IMR-90 (cell line): ENCODE results near the gene MTFR2. TPM values are rescaled to one million over a fixed set of nuclear protein-coding genes. Genes with fewer than 3 reads are reported as not detected.

Source experiments
- ATAC-seq: fragments of 200-7000 bp; cut with Tn5 transposase; 2 replicates; pipeline ENCODE4 v1.9.1; 2020; ENCODE audit warnings: low read depth, mild to moderate bottlenecking, moderate library complexity
- BruUV-seq: library from RNA; stranded (reverse); fragments of 400-500 nt; replicated peaks from 2 replicates; lab custom pipeline; 2021; lab: Mats Ljungman, UMichigan
- CTCF ChIA-PET: fragments of 300-600 bp; formaldehyde crosslinking; extraction: SDS; loops from one replicate; lab custom pipeline; 2021; ENCODE audit warnings: antibody characterized with exemption; lab: Yijun Ruan, JAX
- POLR2A ChIA-PET: fragments of 300-600 bp; sonication (Branson Sonifier 250); formaldehyde crosslinking; loops from one replicate; lab custom pipeline; 2022; ENCODE audit warnings: antibody characterized with exemption; ENCODE audit not compliant: unreplicated experiment; lab: Charles Lee
- DNase-seq: peaks from one replicate; pipeline ENCODE4 v3.0.0; 2013
- H2AFZ ChIP-seq: replicated peaks from 2 replicates; pipeline ENCODE3; 2013; ENCODE audit warnings: low read length, mild to moderate bottlenecking; ENCODE audit not compliant: poor library complexity
- H2AK5ac ChIP-seq: 2 replicates; pipeline ENCODE4 v1.6.1; 2013; ENCODE audit warnings: low read depth, low read length, inconsistent platforms
- H2AK9ac ChIP-seq: replicated peaks from 2 replicates; pipeline ENCODE3; 2013; ENCODE audit warnings: mild to moderate bottlenecking, low read depth, low read length, moderate library complexity; ENCODE audit not compliant: poor library complexity
- H2BK120ac ChIP-seq: 2 replicates; pipeline ENCODE4 v1.6.1; 2013; ENCODE audit warnings: low read depth, low read length, inconsistent platforms
- H2BK15ac ChIP-seq: 3 replicates; pipeline ENCODE4 v1.6.1; 2013; ENCODE audit warnings: low read depth, low read length, inconsistent platforms
- H2BK20ac ChIP-seq: 2 replicates; pipeline ENCODE4 v1.6.1; 2013; ENCODE audit warnings: low read depth, mild to moderate bottlenecking, inconsistent platforms, low read length, moderate library complexity
- H2BK5ac ChIP-seq: 2 replicates; pipeline ENCODE4 v1.6.1; 2013; ENCODE audit warnings: mild to moderate bottlenecking, low read depth, low read length, inconsistent platforms; ENCODE audit not compliant: poor library complexity, severe bottlenecking
- H3K14ac ChIP-seq: replicated peaks from 2 replicates; pipeline ENCODE4 v1.6.1; 2013; ENCODE audit warnings: low read depth, low read length, inconsistent platforms
- H3K18ac ChIP-seq: 2 replicates; pipeline ENCODE4 v1.6.1; 2013; ENCODE audit warnings: low read depth, low read length, control low read depth
- H3K23ac ChIP-seq: 2 replicates; pipeline ENCODE4 v1.6.1; 2013; ENCODE audit warnings: low read depth, low read length, inconsistent platforms
- H3K27ac ChIP-seq: 2 replicates; pipeline ENCODE4 v1.5.1; 2013; ENCODE audit warnings: mild to moderate bottlenecking, control low read depth, low read length; ENCODE audit not compliant: insufficient read depth
- H3K27me3 ChIP-seq: 2 replicates; pipeline ENCODE4 v1.6.1; 2013; ENCODE audit warnings: low read length; ENCODE audit not compliant: control insufficient read depth, insufficient read depth
- H3K36me3 ChIP-seq: 2 replicates; pipeline ENCODE4 v1.6.1; 2013; ENCODE audit warnings: low read length, mixed read lengths; ENCODE audit not compliant: control insufficient read depth, insufficient read depth
- H3K4ac ChIP-seq: 2 replicates; pipeline ENCODE4 v1.6.1; 2013; ENCODE audit warnings: low read depth, low read length, inconsistent platforms
- H3K4me1 ChIP-seq: 2 replicates; pipeline ENCODE4 v1.6.1; 2013; ENCODE audit warnings: low read length, mixed read lengths; ENCODE audit not compliant: control insufficient read depth, insufficient read depth
- H3K4me2 ChIP-seq: 2 replicates; pipeline ENCODE4 v1.6.1; 2013; ENCODE audit warnings: low read depth, mild to moderate bottlenecking, control low read depth, low read length, moderate library complexity
- H3K4me3 ChIP-seq: 2 replicates; pipeline ENCODE4 v1.5.1; 2013; ENCODE audit warnings: low read depth, mild to moderate bottlenecking, control low read depth, low read length, moderate library complexity; ENCODE audit not compliant: insufficient read depth
- H3K56ac ChIP-seq: 2 replicates; pipeline ENCODE4 v1.6.1; 2013; ENCODE audit warnings: low read length, inconsistent platforms; ENCODE audit not compliant: insufficient read depth; ENCODE audit errors: extremely low read depth
- H3K79me1 ChIP-seq, 2 experiments: 2 replicates each; pipeline ENCODE4 v1.6.1; 2013; ENCODE audit warnings: low read length in 2 of 2, inconsistent platforms in 1 of 2, low read depth in 1 of 2
- H3K9ac ChIP-seq: 2 replicates; pipeline ENCODE4 v1.6.1; 2013; ENCODE audit warnings: low read depth, low read length, control low read depth
- H3K9me1 ChIP-seq: 2 replicates; pipeline ENCODE4 v1.6.1; 2013; ENCODE audit warnings: low read length, inconsistent platforms; ENCODE audit not compliant: insufficient read depth
- H3K9me3 ChIP-seq: 2 replicates; pipeline ENCODE4 v1.6.1; 2013; ENCODE audit warnings: low read length; ENCODE audit not compliant: control insufficient read depth, insufficient read depth
- H4K20me1 ChIP-seq: 2 replicates; pipeline ENCODE4 v1.6.1; 2013; ENCODE audit warnings: low read length, inconsistent platforms; ENCODE audit not compliant: insufficient read depth
- H4K5ac ChIP-seq: 2 replicates; pipeline ENCODE4 v1.6.1; 2013; ENCODE audit warnings: mild to moderate bottlenecking, low read depth, low read length, control low read depth
- H4K8ac ChIP-seq, 2 experiments: 2 replicates each; pipeline ENCODE4 v1.6.1; 2013; ENCODE audit warnings: low read depth in 2 of 2, low read length in 2 of 2, control low read depth in 1 of 2, inconsistent platforms in 1 of 2
- H4K91ac ChIP-seq: 2 replicates; pipeline ENCODE4 v1.6.1; 2013; ENCODE audit warnings: low read depth, low read length, inconsistent platforms; ENCODE audit not compliant: insufficient read depth
- BHLHE40 ChIP-seq: fragments of 150-350 bp; IDR thresholded peaks from 2 replicates; pipeline ENCODE4 v1.6.1; 2016; ENCODE audit warnings: mild to moderate bottlenecking, low read depth, low read length
- CEBPB ChIP-seq: IDR thresholded peaks from 2 replicates; pipeline ENCODE4 v1.6.1; 2012; ENCODE audit warnings: low read depth, low read length, improper control_type of control experiment
- CTCF ChIP-seq: conservative IDR thresholded peaks from 2 replicates; pipeline ENCODE4 v1.5.1; 2012; ENCODE audit warnings: mild to moderate bottlenecking, low read depth, low read length, improper control_type of control experiment
- ELK1 ChIP-seq: fragments of 150-350 bp; IDR thresholded peaks from 2 replicates; pipeline ENCODE4 v1.6.1; 2016; ENCODE audit warnings: low read depth, mild to moderate bottlenecking, low read length, moderate library complexity, borderline replicate concordance
- FOS ChIP-seq: fragments of 150-350 bp; IDR thresholded peaks from 2 replicates; pipeline ENCODE4 v1.6.1; 2016; ENCODE audit warnings: low read depth, low read length
- MAFK ChIP-seq: IDR thresholded peaks from 2 replicates; pipeline ENCODE4 v1.6.1; 2012; ENCODE audit warnings: low read depth, low read length, improper control_type of control experiment
- MXI1 ChIP-seq: IDR thresholded peaks from 2 replicates; pipeline ENCODE4 v1.6.1; 2012; ENCODE audit warnings: low read depth, mild to moderate bottlenecking, low read length, moderate library complexity, borderline replicate concordance
- NFE2L2 ChIP-seq: fragments of 150-350 bp; IDR thresholded peaks from 2 replicates; pipeline ENCODE4 v1.6.1; 2016; ENCODE audit warnings: low read depth, mild to moderate bottlenecking, low read length
- POLR2A ChIP-seq: IDR thresholded peaks from 2 replicates; pipeline ENCODE4 v1.6.1; 2012; ENCODE audit warnings: mild to moderate bottlenecking, low read depth, low read length
- RAD21 ChIP-seq: IDR thresholded peaks from 2 replicates; pipeline ENCODE4 v1.6.1; 2012; ENCODE audit warnings: low read length, improper control_type of control experiment
- RCOR1 ChIP-seq: IDR thresholded peaks from 2 replicates; pipeline ENCODE4 v1.6.1; 2012; ENCODE audit warnings: mild to moderate bottlenecking, low read length, improper control_type of control experiment; ENCODE audit not compliant: insufficient replicate concordance
- RFX5 ChIP-seq: IDR thresholded peaks from 2 replicates; pipeline ENCODE4 v1.8.0; 2012; ENCODE audit warnings: low read depth, mild to moderate bottlenecking, low read length, moderate library complexity
- USF2 ChIP-seq: fragments of 150-350 bp; IDR thresholded peaks from 2 replicates; pipeline ENCODE4 v1.6.1; 2017; ENCODE audit warnings: mild to moderate bottlenecking, antibody characterized with exemption, low read length, low read depth
- WGBS, 2 experiments: methylation state at CpG; one replicate each; pipeline versions ENCODE4 v1.1.5 to v1.1.7; 2013; ENCODE audit warnings: missing lambda C conversion rate in 2 of 2; ENCODE audit not compliant: insufficient read length in 1 of 2; ENCODE audit errors: extremely low coverage in 2 of 2; 5-methylcytosine and 5-hydroxymethylcytosine counted together
- dilution Hi-C: fragments of 300-500 bp; cut with HindIII; formaldehyde crosslinking; loops from one replicate; pipeline ENCODE4 v1.14.3; 2018; ENCODE audit warnings: low sequenced_read_pairs; ENCODE audit not compliant: unreplicated experiment
- in situ Hi-C: fragments of 300-500 bp; cut with MboI; formaldehyde crosslinking; loops from 3 replicates; pipeline ENCODE4 v1.14.3; 2019; ENCODE audit warnings: low sequenced_read_pairs, inconsistent platforms, mixed read lengths
- intact Hi-C: fragments of 100-400 bp; cut with micrococcal nuclease; formaldehyde crosslinking; loops from 2 replicates; pipeline ENCODE4 v1.10.0; 2022
- polyA plus RNA-seq, 3 experiments: library from polyadenylated mRNA; depleted of rRNA; stranded (reverse); fragments of >200 nt; gene quantifications; 2 replicates each; pipeline ENCODE4 v1.2.3, GENCODE V29; 2012; ENCODE audit warnings: low replicate concordance in 1 of 3
- total RNA-seq: library from RNA; depleted of rRNA; stranded (reverse); fragments of >200 nt; gene quantifications from 2 replicates; pipeline ENCODE4 v1.2.3, GENCODE V29; 2012

MTFR2 gene
- total and polyA plus RNA-seq, 2 of the 4 experiments (the other 2 are of a cell fraction): 0.72 to 7.2 TPM

- no peak overlapping the region for H2BK5ac ChIP-seq
- no peak overlapping the region for H2BK15ac ChIP-seq
- no peak overlapping the region for H4K8ac ChIP-seq
- no peak overlapping the region for H3K27ac ChIP-seq
- no peak overlapping the region for H2AFZ ChIP-seq
- H4K5ac ChIP-seq: no peak overlapping the region
- no peak for TF ChIP-seq MAFK
- no peak for TF ChIP-seq RFX5
- no peak for TF ChIP-seq CTCF
- TF ChIP-seq ELK1: no peak
- no peak for TF ChIP-seq FOS
- no peak for TF ChIP-seq NFE2L2
- TF ChIP-seq RCOR1: no peak
- no peak for TF ChIP-seq CEBPB
- no peak for TF ChIP-seq RAD21
- no peak for TF ChIP-seq BHLHE40
- no peak for TF ChIP-seq MXI1
- TF ChIP-seq POLR2A: no peak
- TF ChIP-seq USF2: no peak
- no peak overlapping the region for H3K9ac ChIP-seq
- 50% methylated on average over 1 of the region's 5 CpGs; no CpG with 5 or more reads in 1 of the 2 experiments for WGBS, 2 experiments
- dilution Hi-C loops: no loop called here
- no peak overlapping the region for H3K4ac ChIP-seq
- H2BK120ac ChIP-seq: no peak overlapping the region
- no peak overlapping the region for H3K4me2 ChIP-seq
- CTCF ChIA-PET: interaction anchor here (0.7 to 1.1 kb wide), 4 partner anchors 175 to 379 kb away, joined by 3 read pairs; no protein-coding TSS in a partner anchor
- no TSS peak for BruUV-seq
- no peak overlapping the region for H4K91ac ChIP-seq
- H3K56ac ChIP-seq: no peak overlapping the region
- no peak overlapping the region for H3K23ac ChIP-seq
- POLR2A ChIA-PET: no interaction called here
- no peak for DNase-seq
- no peak overlapping the region for H2BK20ac ChIP-seq
- H4K20me1 ChIP-seq: no peaks in the 10 kb centered on the region
- no peak overlapping the region for H3K18ac ChIP-seq
- H3K4me3 ChIP-seq: no peak overlapping the region
- H3K9me1 ChIP-seq: no peaks in the 10 kb centered on the region
- in situ Hi-C loops: no loop called here
- H3K14ac ChIP-seq: no peak overlapping the region
- peak; percentile 53 for ATAC-seq
- H2AK5ac ChIP-seq: no peak overlapping the region
- H3K79me1 ChIP-seq: no peaks in the 10 kb centered on the region
- H3K9me3 ChIP-seq: no peaks in the 10 kb centered on the region
- no peaks in the 10 kb centered on the region for H3K27me3 ChIP-seq
- no peaks in the 10 kb centered on the region for H3K36me3 ChIP-seq
- H3K4me1 ChIP-seq: peaks cover 2% of the 10 kb centered on the region; the same call in 1 of the 2 replicates
- H2AK9ac ChIP-seq: no peak overlapping the region
- intact Hi-C loops: no loop called here
These were observed 37.0 kb downstream of the MTFR2 start for GRCh38 chr6:136213012-136213539.
